Neural cell (in vitro differentiated cells): ENCODE data around the gene RIOK2. TPM values are rescaled to one million over a fixed set of nuclear protein-coding genes. Genes with fewer than 3 reads are reported as not detected.

ENCODE experiments used
- H2AFZ ChIP-seq: fragments of 200-600, 300-800 bp; sonication (generic), shearing (Covaris generic); 2 replicates; pipeline ENCODE4 v1.6.0; 2014; ENCODE audit warnings: low read depth, mild to moderate bottlenecking, antibody characterized with exemption, low read length, moderate library complexity
- H3F3A ChIP-seq: fragments of 200-600 bp; shearing (Covaris generic); 2 replicates; pipeline ENCODE4 v1.6.1; 2016; ENCODE audit warnings: mild to moderate bottlenecking, moderate library complexity, mixed read lengths, antibody characterized with exemption, low read length; ENCODE audit not compliant: insufficient read depth, poor library complexity, severe bottlenecking
- H3K27ac ChIP-seq: fragments of 200-600, 300-800 bp; sonication (generic), shearing (Covaris generic); 2 replicates; pipeline ENCODE4 v1.5.1; 2014; ENCODE audit warnings: mild to moderate bottlenecking, low read length, moderate library complexity
- H3K27me3 ChIP-seq: fragments of 300-800, 200-600 bp; sonication (generic), shearing (Covaris generic); 2 replicates; pipeline ENCODE4 v1.6.0; 2014; ENCODE audit warnings: mild to moderate bottlenecking, low read depth, low read length, moderate library complexity; ENCODE audit not compliant: insufficient read depth
- H3K36me3 ChIP-seq: fragments of 300-800, 200-600 bp; sonication (generic), shearing (Covaris generic); 2 replicates; pipeline ENCODE4 v1.5.1; 2014; ENCODE audit warnings: mild to moderate bottlenecking, antibody characterized with exemption, low read length, moderate library complexity; ENCODE audit not compliant: insufficient read depth
- H3K4me2 ChIP-seq: fragments of 300-800, 200-600 bp; sonication (generic), shearing (Covaris generic); 2 replicates; pipeline ENCODE4 v1.6.0; 2014; ENCODE audit warnings: mild to moderate bottlenecking, low read length
- H3K4me3 ChIP-seq: fragments of 300-800, 200-600 bp; sonication (generic), shearing (Covaris generic); 2 replicates; pipeline ENCODE4 v1.5.1; 2014; ENCODE audit warnings: mild to moderate bottlenecking, low read length, moderate library complexity
- H3K79me2 ChIP-seq: fragments of 200-600 bp; shearing (Covaris generic); replicated peaks from 2 replicates; pipeline ENCODE4 v1.6.0; 2014; ENCODE audit warnings: mild to moderate bottlenecking, low read length, moderate library complexity; ENCODE audit not compliant: insufficient read depth
- H3K9ac ChIP-seq: fragments of 300-800, 200-600 bp; sonication (generic), shearing (Covaris generic); 2 replicates; pipeline ENCODE4 v1.6.1; 2016; ENCODE audit warnings: mild to moderate bottlenecking, low read length, mixed read lengths
- H3K9me2 ChIP-seq: fragments of 200-600 bp; shearing (Covaris generic); 2 replicates; pipeline ENCODE4 v1.6.1; 2016; ENCODE audit warnings: mild to moderate bottlenecking, low read length, mixed read lengths; ENCODE audit not compliant: insufficient read depth
- H3K9me3 ChIP-seq: fragments of 200-600, 300-800 bp; sonication (generic), shearing (Covaris generic); 2 replicates; pipeline ENCODE4 v1.6.1; 2016; ENCODE audit warnings: mild to moderate bottlenecking, mixed run types, low read length, moderate library complexity, mixed read lengths
- H4K20me1 ChIP-seq: fragments of 200-600 bp; shearing (Covaris generic); 2 replicates; pipeline ENCODE4 v1.6.1; 2016; ENCODE audit warnings: mild to moderate bottlenecking, mixed run types; ENCODE audit not compliant: insufficient read depth
- CTCF ChIP-seq: fragments of 450-650 bp; IDR thresholded peaks from 2 replicates; pipeline ENCODE4 v1.5.1; 2014; ENCODE audit warnings: antibody characterized with exemption, mild to moderate bottlenecking, moderate library complexity; ENCODE audit not compliant: poor library complexity, severe bottlenecking
- EP300 ChIP-seq: fragments of 450-650 bp; conservative IDR thresholded peaks from 2 replicates; pipeline ENCODE4 v1.6.1; 2014; ENCODE audit warnings: antibody characterized with exemption, mild to moderate bottlenecking, moderate library complexity; ENCODE audit not compliant: poor library complexity, severe bottlenecking
- EZH2 ChIP-seq: fragments of 200-600, 300-800 bp; shearing (Covaris generic), sonication (generic); IDR thresholded peaks from 2 replicates; pipeline ENCODE4 v1.6.1; 2014; ENCODE audit warnings: antibody characterized with exemption, low read length, borderline replicate concordance, mild to moderate bottlenecking; ENCODE audit not compliant: insufficient read depth, poor library complexity, severe bottlenecking
- MXI1 ChIP-seq: fragments of 450-650 bp; conservative IDR thresholded peaks from 2 replicates; pipeline ENCODE4 v1.6.1; 2014; ENCODE audit warnings: antibody characterized with exemption, mild to moderate bottlenecking; ENCODE audit not compliant: poor library complexity, severe bottlenecking
- POLR2AphosphoS5 ChIP-seq: IDR thresholded peaks from 2 replicates; pipeline ENCODE4 v1.6.1; 2012
- RAD21 ChIP-seq: fragments of 450-650 bp; conservative IDR thresholded peaks from 2 replicates; pipeline ENCODE4 v1.6.1; 2014; ENCODE audit warnings: antibody characterized with exemption, mild to moderate bottlenecking, moderate library complexity
- REST ChIP-seq: IDR thresholded peaks from 2 replicates; pipeline ENCODE4 v1.6.1; 2012; ENCODE audit warnings: borderline replicate concordance
- SMC3 ChIP-seq: fragments of 450-650 bp; conservative IDR thresholded peaks from 2 replicates; pipeline ENCODE4 v1.6.1; 2014; ENCODE audit warnings: antibody characterized with exemption, mild to moderate bottlenecking, moderate library complexity; ENCODE audit not compliant: poor library complexity
- TAF1 ChIP-seq: IDR thresholded peaks from 2 replicates; pipeline ENCODE4 v1.6.1; 2012; ENCODE audit warnings: low read depth
- polyA plus RNA-seq: library from polyadenylated mRNA; depleted of rRNA; stranded (reverse); fragments of >200 nt; gene quantifications from 2 replicates; pipeline ENCODE4 v1.2.3, GENCODE V29; 2014

Gene RIOK2
- polyA plus RNA-seq, 1 donor from 2014 or later: 17.4 TPM

GRCh38 chr5:97133101-97133500 is 49.9 kb downstream of the RIOK2 start:
- Histone ChIP-seq H3K4me3 (no peak overlapping the region), H3K27me3 (no peaks in the 10 kb centered on the region), H3K4me2 (no peak overlapping the region), H3K36me3 (no peaks in the 10 kb centered on the region), H3K79me2 (peaks cover 13% of the 10 kb centered on the region), H3K9me3 (no peaks in the 10 kb centered on the region), H3K9me2 (no peaks in the 10 kb centered on the region), H4K20me1 (no peaks in the 10 kb centered on the region), H2AFZ (no peak overlapping the region), H3F3A (no peaks in the 10 kb centered on the region), H3K27ac (no peak overlapping the region), H3K9ac (no peak overlapping the region)
- TF ChIP-seq TAF1 (no peak), RAD21 (no peak), EZH2 (no peak), POLR2AphosphoS5 (no peak), REST (no peak), CTCF (no peak), MXI1 (no peak), EP300 (no peak), SMC3 (no peak)

GRCh38 chr5:97131921-97132320 is 51.1 kb downstream of the RIOK2 start:
- TF ChIP-seq EP300: no peak
- TF ChIP-seq CTCF: no peak
- TF ChIP-seq REST: no peak
- TF ChIP-seq SMC3: no peak

More at GRCh38 chr5:97131921-97132320, 51.1 kb downstream of the RIOK2 start:
- H3K9me3 ChIP-seq: no peaks in the 10 kb centered on the region
- no peak overlapping the region for H3K9ac ChIP-seq
- no peaks in the 10 kb centered on the region for H4K20me1 ChIP-seq
- H3K36me3 ChIP-seq: no peaks in the 10 kb centered on the region
- H3K4me3 ChIP-seq: no peak overlapping the region
- no peaks in the 10 kb centered on the region for H3K9me2 ChIP-seq
- peaks cover 6% of the 10 kb centered on the region for H3K79me2 ChIP-seq
- H3F3A ChIP-seq: no peaks in the 10 kb centered on the region
- no peak overlapping the region for H2AFZ ChIP-seq
- no peak overlapping the region for H3K27ac ChIP-seq
- H3K4me2 ChIP-seq: no peak overlapping the region
- no peaks in the 10 kb centered on the region for H3K27me3 ChIP-seq
